Measurements from ENCODE around the gene PRSS22.

DNA sequence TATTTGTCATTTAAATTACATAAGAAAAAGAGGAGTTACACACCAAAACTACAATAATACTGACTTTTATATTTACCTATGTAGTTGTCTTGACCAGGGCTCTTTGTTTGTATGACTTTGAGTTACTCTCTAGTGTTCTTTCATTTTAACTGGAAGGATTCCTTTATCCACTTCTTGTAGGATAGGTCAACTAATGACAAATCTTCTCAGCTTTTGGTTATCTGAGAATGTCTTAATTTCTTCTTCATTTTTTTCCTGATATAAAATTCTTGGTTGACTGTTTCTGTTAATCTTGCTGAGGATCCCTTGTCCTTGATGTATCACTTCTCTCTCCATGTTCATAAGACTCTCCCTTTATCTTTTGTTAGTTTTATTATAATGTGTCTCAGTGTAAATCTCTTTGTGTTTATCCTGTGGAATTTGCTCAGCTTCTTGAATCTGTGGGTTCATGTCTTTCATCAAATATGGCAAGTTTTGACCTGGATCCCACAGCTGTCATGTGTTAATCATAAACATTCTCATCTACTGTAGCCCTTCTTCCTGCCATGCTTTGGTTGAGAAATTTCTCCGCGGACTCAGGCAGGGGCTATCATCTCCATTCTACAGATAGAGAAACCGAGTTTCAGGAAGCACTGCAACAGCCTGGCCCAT is 54.3 kb downstream of the PRSS22 start:
- TF ChIP-seq, protein P1, sequence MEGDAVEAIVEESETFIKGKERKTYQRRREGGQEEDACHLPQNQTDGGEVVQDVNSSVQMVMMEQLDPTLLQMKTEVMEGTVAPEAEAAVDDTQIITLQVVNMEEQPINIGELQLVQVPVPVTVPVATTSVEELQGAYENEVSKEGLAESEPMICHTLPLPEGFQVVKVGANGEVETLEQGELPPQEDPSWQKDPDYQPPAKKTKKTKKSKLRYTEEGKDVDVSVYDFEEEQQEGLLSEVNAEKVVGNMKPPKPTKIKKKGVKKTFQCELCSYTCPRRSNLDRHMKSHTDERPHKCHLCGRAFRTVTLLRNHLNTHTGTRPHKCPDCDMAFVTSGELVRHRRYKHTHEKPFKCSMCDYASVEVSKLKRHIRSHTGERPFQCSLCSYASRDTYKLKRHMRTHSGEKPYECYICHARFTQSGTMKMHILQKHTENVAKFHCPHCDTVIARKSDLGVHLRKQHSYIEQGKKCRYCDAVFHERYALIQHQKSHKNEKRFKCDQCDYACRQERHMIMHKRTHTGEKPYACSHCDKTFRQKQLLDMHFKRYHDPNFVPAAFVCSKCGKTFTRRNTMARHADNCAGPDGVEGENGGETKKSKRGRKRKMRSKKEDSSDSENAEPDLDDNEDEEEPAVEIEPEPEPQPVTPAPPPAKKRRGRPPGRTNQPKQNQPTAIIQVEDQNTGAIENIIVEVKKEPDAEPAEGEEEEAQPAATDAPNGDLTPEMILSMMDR (IDR thresholded peaks at IDR 0.05), result no peak
- TF ChIP-seq POLR2A (IDR thresholded peaks at IDR 0.05) (no peak), POLR2AphosphoS5 (IDR thresholded peaks at IDR 0.05) (no peak)

Data from prostate gland (tissue), 2 donors.